ENCODE measurements around the gene ZNF668. TPM values are rescaled to one million over a fixed set of nuclear protein-coding genes. Genes with fewer than 3 reads are reported as not detected.
A peak's percentile ranks its signal among the peaks of the same experiment; 100 is the strongest.

The ZNF668 gene
- total RNA-seq, 1 donor from 2014 or later = 8.2 TPM

- H3K9me3 ChIP-seq = no peaks in the 10 kb centered on the region
- ATAC-seq = no peak
- intact Hi-C loops (cut with DNase I) = no loop called here
- H3K4me1 ChIP-seq = peaks cover 25% of the 10 kb centered on the region
- no peaks in the 10 kb centered on the region for H3K27me3 ChIP-seq (ENCODE audit: low read depth)
- no peak for TF ChIP-seq CTCF (IDR thresholded peaks at IDR 0.05)
- H3K4me3 ChIP-seq = peak overlapping the region; percentile 93
- DNase-seq = no peak
- H3K27ac ChIP-seq = no peak overlapping the region
- H3K36me3 ChIP-seq = peaks cover 30% of the 10 kb centered on the region
These were observed 19.2 kb upstream of the ZNF668 start for GRCh38 chr16:31093132-31093703.

- Histone ChIP-seq H3K27ac (no peak overlapping the region), H3K4me3 (no peak overlapping the region), H3K4me1 (peaks cover 25% of the 10 kb centered on the region), H3K27me3 (ENCODE audit: low read depth) (no peaks in the 10 kb centered on the region), H3K36me3 (peaks cover 31% of the 10 kb centered on the region), H3K9me3 (no peaks in the 10 kb centered on the region)
- intact Hi-C loops (cut with DNase I) = no loop called here
- DNase-seq (no peak), ATAC-seq (no peak)
- TF ChIP-seq CTCF (IDR thresholded peaks at IDR 0.05) = no peak
These were observed 18.3 kb upstream of the ZNF668 start for GRCh38 chr16:31092330-31092729.

GRCh38 chr16:31090540-31090939 lies 16.5 kb upstream of the ZNF668 start:
- peaks cover 36% of the 10 kb centered on the region for H3K36me3 ChIP-seq
- DNase-seq (no peak), ATAC-seq (no peak)
- H3K4me1 ChIP-seq = peaks cover 18% of the 10 kb centered on the region
- H3K9me3 ChIP-seq = no peaks in the 10 kb centered on the region
- no peak overlapping the region for H3K27ac ChIP-seq
- H3K4me3 ChIP-seq = no peak overlapping the region
- no peaks in the 10 kb centered on the region for H3K27me3 ChIP-seq (ENCODE audit: low read depth)
- intact Hi-C loops (cut with DNase I) = no loop called here
- TF ChIP-seq CTCF (IDR thresholded peaks at IDR 0.05) = no peak

- no peaks in the 10 kb centered on the region for H3K9me3 ChIP-seq
- H3K36me3 ChIP-seq = peaks cover 49% of the 10 kb centered on the region
- no peak for ATAC-seq
- H3K27ac ChIP-seq = no peak overlapping the region
- H3K4me1 ChIP-seq = peaks cover 11% of the 10 kb centered on the region
- TF ChIP-seq CTCF (IDR thresholded peaks at IDR 0.05) = no peak
- no peak for DNase-seq
- no peak overlapping the region for H3K4me3 ChIP-seq
- no peaks in the 10 kb centered on the region for H3K27me3 ChIP-seq (ENCODE audit: low read depth)
- intact Hi-C loops (cut with DNase I) = no loop called here
These were observed 15.2 kb upstream of the ZNF668 start for GRCh38 chr16:31089199-31089598.

- no peak within 1 kb of the TSS for H3K4me3 ChIP-seq
- H3K9me3 ChIP-seq = no peaks in the 10 kb centered on the region
- peaks cover 7% of the 10 kb centered on the region for H3K4me1 ChIP-seq
- no peak for DNase-seq
- H3K36me3 ChIP-seq = peaks cover 55% of the 10 kb centered on the region
- intact Hi-C loops (cut with DNase I) = no loop called here
- no peak within 1 kb of the TSS for H3K27ac ChIP-seq
- ATAC-seq = no peak
- TF ChIP-seq CTCF (IDR thresholded peaks at IDR 0.05) = no peak
- H3K27me3 ChIP-seq (ENCODE audit: low read depth) = no peaks in the 10 kb centered on the region
These were observed 14.6 kb upstream of the ZNF668 start, which contains the start of gene PRSS53 for GRCh38 chr16:31088459-31089183. TSS of gene PRSS53 (minus strand) at chr16:31088943. CDS start at chr16:31088809, 134 bp downstream.
